ENCODE data around the gene SELENOM.

SELENOM gene

DNA sequence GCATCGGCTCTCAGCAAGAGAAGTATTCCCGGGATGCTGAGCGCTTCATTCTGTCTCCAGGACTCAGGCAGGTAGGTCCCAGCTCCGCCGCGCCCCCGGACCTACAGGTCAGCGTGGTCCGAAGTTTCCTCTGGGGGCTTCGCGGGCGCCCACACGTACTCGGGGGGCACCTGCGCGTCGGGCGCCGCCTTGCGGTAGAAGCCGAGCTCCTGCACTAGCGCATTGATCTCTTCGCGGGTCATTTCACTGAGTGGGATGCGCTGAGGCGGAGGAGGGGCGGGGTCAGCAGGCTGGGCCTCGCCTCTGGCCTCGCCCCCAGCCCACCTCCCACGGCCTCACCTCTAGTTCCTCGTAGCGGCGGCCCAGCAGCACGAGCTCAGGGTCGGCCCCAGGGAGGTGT lies 2.5 kb downstream of the SELENOM start:
- ATAC-seq (ENCODE audit: insufficient read depth, low read depth) (no peak), DNase-seq (no peak)
- no peaks in the 10 kb centered on the region for H3K27me3 ChIP-seq (ENCODE audit: insufficient read depth, low read length, poor library complexity)
- no peak overlapping the region for H2AFZ ChIP-seq (ENCODE audit: low read depth, low read length)
- no peaks in the 10 kb centered on the region; the same call in 1 of the 2 replicates for H4K20me1 ChIP-seq (ENCODE audit: insufficient read depth, low read length)
- H3K36me3 ChIP-seq (ENCODE audit: insufficient read depth, low read length) = peaks cover 6% of the 10 kb centered on the region
- no peak overlapping the region for H3K4me2 ChIP-seq (ENCODE audit: insufficient read depth, low read length)
- no peak overlapping the region for H3K4me3 ChIP-seq (ENCODE audit: low read depth in 1 of 2, low read length in 2 of 2)
- H3K4me1 ChIP-seq (ENCODE audit: insufficient read depth, low read length) = peaks cover 16% of the 10 kb centered on the region
- H3K9me3 ChIP-seq (ENCODE audit: insufficient read depth, low read length, severe bottlenecking) = no peaks in the 10 kb centered on the region
- TF ChIP-seq EZH2 (IDR thresholded peaks at IDR 0.05; ENCODE audit: borderline replicate concordance, low read depth, low read length, severe bottlenecking) = no peak
- TF ChIP-seq, protein P1, sequence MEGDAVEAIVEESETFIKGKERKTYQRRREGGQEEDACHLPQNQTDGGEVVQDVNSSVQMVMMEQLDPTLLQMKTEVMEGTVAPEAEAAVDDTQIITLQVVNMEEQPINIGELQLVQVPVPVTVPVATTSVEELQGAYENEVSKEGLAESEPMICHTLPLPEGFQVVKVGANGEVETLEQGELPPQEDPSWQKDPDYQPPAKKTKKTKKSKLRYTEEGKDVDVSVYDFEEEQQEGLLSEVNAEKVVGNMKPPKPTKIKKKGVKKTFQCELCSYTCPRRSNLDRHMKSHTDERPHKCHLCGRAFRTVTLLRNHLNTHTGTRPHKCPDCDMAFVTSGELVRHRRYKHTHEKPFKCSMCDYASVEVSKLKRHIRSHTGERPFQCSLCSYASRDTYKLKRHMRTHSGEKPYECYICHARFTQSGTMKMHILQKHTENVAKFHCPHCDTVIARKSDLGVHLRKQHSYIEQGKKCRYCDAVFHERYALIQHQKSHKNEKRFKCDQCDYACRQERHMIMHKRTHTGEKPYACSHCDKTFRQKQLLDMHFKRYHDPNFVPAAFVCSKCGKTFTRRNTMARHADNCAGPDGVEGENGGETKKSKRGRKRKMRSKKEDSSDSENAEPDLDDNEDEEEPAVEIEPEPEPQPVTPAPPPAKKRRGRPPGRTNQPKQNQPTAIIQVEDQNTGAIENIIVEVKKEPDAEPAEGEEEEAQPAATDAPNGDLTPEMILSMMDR (IDR thresholded peaks at IDR 0.05; ENCODE audit: borderline replicate concordance, extremely low read depth, low read length, poor library complexity, severe bottlenecking) = no peak
- no peak overlapping the region for H3K27ac ChIP-seq (ENCODE audit: low read length)
- no peak overlapping the region for H3K9ac ChIP-seq (ENCODE audit: low read depth, low read length)
- no peaks in the 10 kb centered on the region for H3K79me2 ChIP-seq (ENCODE audit: insufficient read depth, low read length)

DNA sequence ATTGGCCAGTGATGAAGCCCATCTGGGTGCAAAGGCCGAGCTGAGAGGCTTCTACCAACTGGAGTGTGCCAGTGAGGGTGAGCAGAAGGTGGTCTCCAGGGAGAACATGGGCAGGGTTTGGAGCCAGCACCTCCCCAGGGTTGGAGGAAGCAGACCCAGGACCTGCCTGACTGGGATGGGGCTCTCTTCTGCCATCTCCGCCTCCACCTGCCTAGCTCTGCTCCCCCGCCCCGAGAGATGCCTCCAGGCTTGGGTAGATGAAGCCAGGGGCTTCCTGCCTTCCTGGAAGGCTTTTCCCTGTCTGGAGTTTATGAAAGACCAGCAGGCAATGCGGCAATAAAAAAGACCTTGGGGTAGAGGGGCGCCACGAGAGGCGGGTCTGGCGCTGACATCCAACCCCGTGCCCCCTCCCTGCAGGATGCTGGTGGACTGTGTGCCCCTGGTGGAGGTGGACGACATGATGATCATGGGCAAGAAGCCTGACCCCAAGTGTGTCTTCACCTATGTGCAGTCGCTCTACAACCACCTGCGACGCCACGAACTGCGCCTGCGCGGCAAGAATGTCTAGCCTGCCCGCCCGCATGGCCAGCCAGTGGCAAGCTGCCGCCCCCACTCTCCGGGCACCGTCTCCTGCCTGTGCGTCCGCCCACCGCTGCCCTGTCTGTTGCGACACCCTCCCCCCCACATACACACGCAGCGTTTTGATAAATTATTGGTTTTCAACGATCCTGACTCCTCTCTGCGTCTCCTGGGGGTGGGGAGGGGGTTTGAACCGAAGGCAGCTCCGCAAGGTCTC lies 3.3 kb downstream of the SELENOM start:
- ATAC-seq (ENCODE audit: insufficient read depth, low read depth) (no peak), DNase-seq (no peak)
- H3K27ac ChIP-seq (ENCODE audit: low read length) = no peak overlapping the region
- no peak overlapping the region for H3K9ac ChIP-seq (ENCODE audit: low read depth, low read length)
- H3K4me1 ChIP-seq (ENCODE audit: insufficient read depth, low read length) = peaks cover 16% of the 10 kb centered on the region
- no peaks in the 10 kb centered on the region for H3K9me3 ChIP-seq (ENCODE audit: insufficient read depth, low read length, severe bottlenecking)
- H3K36me3 ChIP-seq (ENCODE audit: insufficient read depth, low read length) = peaks cover 13% of the 10 kb centered on the region
- H2AFZ ChIP-seq (ENCODE audit: low read depth, low read length) = no peak overlapping the region
- H4K20me1 ChIP-seq (ENCODE audit: insufficient read depth, low read length) = no peaks in the 10 kb centered on the region; the same call in 1 of the 2 replicates
- H3K79me2 ChIP-seq (ENCODE audit: insufficient read depth, low read length) = no peaks in the 10 kb centered on the region
- H3K4me3 ChIP-seq (ENCODE audit: low read depth in 1 of 2, low read length in 2 of 2) = no peak overlapping the region
- H3K27me3 ChIP-seq (ENCODE audit: insufficient read depth, low read length, poor library complexity) = no peaks in the 10 kb centered on the region
- no peak overlapping the region for H3K4me2 ChIP-seq (ENCODE audit: insufficient read depth, low read length)
- TF ChIP-seq, protein P1 (IDR thresholded peaks at IDR 0.05; ENCODE audit: borderline replicate concordance, extremely low read depth, low read length, poor library complexity, severe bottlenecking) = no peak
- TF ChIP-seq EZH2 (IDR thresholded peaks at IDR 0.05; ENCODE audit: borderline replicate concordance, low read depth, low read length, severe bottlenecking) = no peak

DNA sequence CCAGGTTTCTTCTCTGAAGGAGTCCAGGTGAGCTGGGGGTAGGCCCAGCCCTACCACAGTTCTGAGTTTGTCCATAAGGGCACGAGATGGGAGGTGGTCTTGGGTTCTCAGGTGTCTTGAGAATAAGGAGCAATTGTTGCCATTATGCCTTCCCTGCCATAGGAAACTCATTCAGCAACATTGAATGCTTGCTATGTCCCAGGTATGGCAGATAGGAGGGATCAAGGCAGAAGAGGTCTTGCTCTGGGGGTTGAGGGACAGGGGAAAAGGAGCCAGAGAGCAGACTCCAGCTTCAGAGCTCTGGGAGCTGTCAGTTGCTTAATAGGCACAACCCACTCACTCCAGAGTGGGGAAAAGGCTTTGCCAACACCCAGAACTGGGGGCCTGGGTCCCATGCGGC lies 4.3 kb downstream of the SELENOM start:
- DNase-seq = no peak
- Histone ChIP-seq H3K27ac (ENCODE audit: low read length) (no peak overlapping the region), H3K36me3 (ENCODE audit: insufficient read depth, low read length) (peaks cover 16% of the 10 kb centered on the region), H3K4me2 (ENCODE audit: insufficient read depth, low read length) (no peak overlapping the region), H3K4me3 (ENCODE audit: low read depth in 1 of 2, low read length in 2 of 2) (no peak overlapping the region), H2AFZ (ENCODE audit: low read depth, low read length) (no peak overlapping the region), H3K4me1 (ENCODE audit: insufficient read depth, low read length) (peaks cover 12% of the 10 kb centered on the region), H4K20me1 (ENCODE audit: insufficient read depth, low read length) (no peaks in the 10 kb centered on the region; the same call in 1 of the 2 replicates), H3K79me2 (ENCODE audit: insufficient read depth, low read length) (no peaks in the 10 kb centered on the region), H3K27me3 (ENCODE audit: insufficient read depth, low read length, poor library complexity) (no peaks in the 10 kb centered on the region), H3K9me3 (ENCODE audit: insufficient read depth, low read length, severe bottlenecking) (no peaks in the 10 kb centered on the region), H3K9ac (ENCODE audit: low read depth, low read length) (no peak overlapping the region)
- no peak for ATAC-seq (ENCODE audit: insufficient read depth, low read depth)
- TF ChIP-seq, protein P1 (IDR thresholded peaks at IDR 0.05; ENCODE audit: borderline replicate concordance, extremely low read depth, low read length, poor library complexity, severe bottlenecking) = no peak
- TF ChIP-seq EZH2 (IDR thresholded peaks at IDR 0.05; ENCODE audit: borderline replicate concordance, low read depth, low read length, severe bottlenecking) = no peak

Data from DND-41 (cell line).